GM19193 (cell line): ENCODE results near the gene DMP1.

ENCODE experiments used
- POLR2A ChIP-seq: IDR thresholded peaks from 4 replicates; pipeline ENCODE4 v1.6.1; 2011; ENCODE audit not compliant: insufficient read depth, insufficient read length; ENCODE audit errors: extremely low read depth

Gene DMP1

GRCh38 chr4:87659247-87659931 lies 9.3 kb downstream of the DMP1 start:
- TF ChIP-seq POLR2A: no peak

DNA sequence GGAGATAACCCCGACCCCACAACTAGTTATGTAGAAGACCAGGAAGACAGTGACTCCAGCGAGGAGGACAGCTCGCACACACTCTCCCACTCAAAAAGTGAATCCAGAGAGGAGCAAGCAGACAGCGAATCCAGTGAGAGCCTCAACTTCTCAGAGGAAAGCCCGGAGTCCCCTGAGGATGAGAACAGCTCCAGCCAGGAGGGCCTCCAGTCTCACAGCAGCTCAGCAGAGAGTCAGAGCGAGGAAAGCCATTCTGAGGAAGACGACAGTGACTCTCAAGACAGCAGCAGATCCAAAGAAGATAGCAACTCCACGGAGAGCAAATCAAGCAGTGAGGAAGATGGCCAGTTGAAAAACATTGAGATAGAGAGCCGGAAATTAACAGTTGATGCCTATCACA lies 12.8 kb downstream of the DMP1 start:
- no peak for TF ChIP-seq POLR2A

DNA sequence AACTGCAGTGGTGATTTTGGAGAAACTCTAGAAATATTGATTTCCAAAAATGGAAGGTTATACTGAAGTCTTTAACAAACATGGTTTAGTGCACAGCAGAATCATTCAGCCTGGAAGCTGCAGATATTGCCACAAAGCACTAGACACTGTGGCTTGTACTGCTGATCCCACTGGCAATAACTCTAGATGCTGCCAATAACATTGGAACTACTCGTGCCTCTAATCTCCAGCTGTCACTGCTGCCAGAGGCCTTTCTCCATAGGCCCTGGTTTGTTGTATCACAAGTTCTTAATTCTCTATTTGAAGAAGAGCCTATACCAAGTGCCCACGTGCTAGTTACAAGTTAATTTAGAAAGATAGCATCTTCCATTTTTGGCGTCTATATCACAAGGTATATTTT lies 19.3 kb downstream of the DMP1 start:
- no peak for TF ChIP-seq POLR2A

- TF ChIP-seq POLR2A: no peak
These were observed 27.7 kb downstream of the DMP1 start for GRCh38 chr4:87677731-87678130.

DNA sequence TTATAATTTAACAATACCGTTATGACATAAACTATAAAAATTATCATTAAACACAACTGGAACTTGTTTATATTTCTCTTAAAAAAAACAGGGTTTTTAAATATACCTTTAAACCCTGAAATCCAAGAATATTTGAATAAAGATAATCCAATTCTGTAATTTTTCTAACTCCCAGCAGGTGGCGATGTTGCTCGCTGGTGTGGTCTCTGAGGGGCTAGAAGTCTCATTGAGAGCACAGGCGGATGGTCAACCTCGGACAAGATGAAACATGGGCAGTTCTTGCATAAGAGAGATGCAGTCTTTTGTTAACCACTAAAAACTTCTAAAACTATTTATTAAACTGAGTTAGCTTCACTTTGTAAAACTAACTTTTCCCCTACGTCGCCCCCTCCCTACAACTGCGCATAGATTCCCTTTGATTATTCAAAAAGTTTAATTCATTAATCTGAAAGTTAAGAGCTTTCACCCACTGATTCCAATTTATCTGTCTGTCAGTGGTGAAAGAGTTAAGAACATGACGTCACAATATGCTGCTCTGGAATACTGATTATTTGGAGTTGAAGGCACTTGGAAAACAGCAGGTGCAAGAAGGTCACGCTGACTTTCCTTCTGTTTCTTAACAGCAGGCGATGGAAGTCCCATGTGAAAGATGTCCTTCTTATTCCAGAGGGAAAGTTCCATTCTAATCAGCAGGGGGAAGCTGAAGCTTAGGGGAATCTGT lies 29.5 kb downstream of the DMP1 start:
- TF ChIP-seq POLR2A: no peak

DNA sequence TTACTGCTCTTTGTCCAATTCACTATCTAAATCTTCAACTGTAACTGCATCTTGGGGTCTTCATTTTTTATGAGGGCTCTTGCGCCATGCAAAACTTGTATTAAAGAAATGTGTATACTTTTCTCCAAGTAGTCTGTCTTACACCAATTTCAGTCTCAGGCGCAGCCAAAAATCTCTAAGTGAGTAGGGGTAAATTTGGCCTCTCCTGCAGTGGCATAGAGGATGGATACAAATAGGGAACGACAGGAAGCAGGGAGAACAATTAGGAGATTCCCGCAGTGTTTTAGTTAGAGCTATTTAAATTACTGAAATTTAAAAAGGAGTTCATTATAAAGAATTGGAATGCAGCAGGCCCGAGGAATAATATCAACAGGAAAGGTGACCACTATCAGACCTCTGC lies 30.2 kb downstream of the DMP1 start:
- no peak for TF ChIP-seq POLR2A

GRCh38 chr4:87688316-87688715 lies 38.2 kb downstream of the DMP1 start:
- TF ChIP-seq POLR2A: no peak

DNA sequence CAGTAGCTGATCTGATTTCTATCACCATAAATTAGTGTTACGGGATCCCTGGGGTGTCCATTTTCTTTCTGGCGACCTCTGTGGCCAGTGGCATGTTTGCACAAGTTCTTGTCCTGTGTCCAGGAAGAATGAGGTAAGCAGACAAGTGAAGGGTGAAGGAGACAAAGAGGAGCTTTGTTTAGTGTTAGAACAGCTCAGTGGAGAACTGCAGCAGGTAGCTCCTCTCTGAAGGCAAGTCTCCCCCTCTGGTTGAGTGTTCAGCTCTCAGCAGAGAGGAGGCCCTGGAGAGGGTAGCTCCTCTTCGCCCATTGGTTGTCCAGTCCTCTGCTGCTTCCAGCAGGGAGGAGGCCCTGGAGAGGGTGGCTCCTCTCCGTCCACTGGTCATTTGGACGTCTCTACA lies 47.2 kb downstream of the DMP1 start:
- no peak for TF ChIP-seq POLR2A

DNA sequence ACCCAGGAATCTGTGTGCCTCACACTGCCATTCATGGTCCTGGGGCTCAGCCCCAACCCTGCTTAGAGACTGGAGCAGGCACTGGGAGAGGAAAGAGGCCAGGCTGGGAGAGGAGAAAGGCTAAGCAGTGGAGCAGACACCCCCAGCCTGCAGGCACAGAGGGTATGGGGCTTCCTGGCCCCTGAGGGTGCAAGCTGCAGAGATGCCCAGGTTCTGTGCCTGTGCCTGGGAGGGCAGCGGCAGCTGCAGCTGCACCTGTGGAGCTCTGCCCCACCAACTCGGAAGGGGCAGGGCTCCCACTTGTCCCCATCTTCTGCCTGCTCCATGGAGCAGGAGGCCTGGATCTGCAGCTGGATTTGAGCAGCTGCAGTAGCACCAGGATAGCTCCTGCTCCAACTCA lies 47.9 kb downstream of the DMP1 start:
- no peak for TF ChIP-seq POLR2A

- no peak for TF ChIP-seq POLR2A
These were observed 48.3 kb downstream of the DMP1 start for GRCh38 chr4:87698394-87698793.

DNA sequence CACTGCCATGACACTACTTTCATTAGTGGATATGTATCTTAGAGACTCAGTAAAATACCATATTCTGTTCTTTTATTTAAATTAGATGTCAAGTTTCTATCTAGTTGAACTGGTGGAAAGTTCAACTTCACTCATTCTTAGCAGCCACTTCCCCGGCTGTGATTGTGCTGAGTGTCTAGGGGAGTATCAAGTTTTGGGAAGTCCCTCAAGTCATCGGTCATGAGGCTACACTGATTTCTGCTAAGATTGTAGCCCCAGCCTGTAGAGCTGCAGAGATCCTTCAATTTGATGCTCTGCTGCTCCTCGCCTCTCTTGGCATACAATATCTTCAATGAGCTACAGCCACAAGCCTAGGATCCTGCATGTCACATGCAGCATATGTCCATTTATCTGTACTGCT lies 53.9 kb downstream of the DMP1 start:
- TF ChIP-seq POLR2A: no peak

DNA sequence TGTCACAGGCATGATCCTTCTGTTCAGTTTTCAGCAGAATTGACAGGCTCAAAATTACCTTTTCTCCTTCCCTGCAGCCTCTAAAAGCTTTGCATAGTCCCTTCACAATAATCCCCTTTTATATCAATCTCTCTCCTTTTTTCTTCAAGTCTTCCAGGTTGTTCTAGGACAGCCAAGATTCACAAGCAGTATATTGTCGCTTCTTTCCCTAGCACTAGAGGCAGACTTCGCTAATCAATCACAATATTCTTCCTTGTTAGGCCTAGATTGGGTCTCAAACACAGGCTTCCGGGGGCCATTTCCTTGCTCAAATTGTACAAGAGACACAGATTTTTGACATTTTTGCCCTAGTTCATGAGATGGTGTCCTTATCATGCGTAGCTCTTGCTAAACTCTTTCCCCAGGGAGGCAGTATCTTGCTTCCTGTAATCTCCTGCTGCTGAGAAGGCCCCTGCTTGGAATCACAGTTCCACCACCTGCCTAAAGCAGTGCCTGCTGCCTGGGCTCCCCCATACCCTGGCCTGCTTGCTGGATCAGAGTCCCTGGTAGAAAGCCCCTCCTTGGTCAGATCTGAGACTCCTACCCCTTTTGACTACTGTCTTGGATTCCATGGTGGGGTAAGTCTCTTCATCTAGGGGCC lies 57.3 kb downstream of the DMP1 start:
- TF ChIP-seq POLR2A: no peak
